ENCODE measurements around the gene IFI16. TPM values are rescaled to one million over a fixed set of nuclear protein-coding genes. Genes with fewer than 3 reads are reported as not detected.
"Not testable (repeated sequence)": the region's sequence is repeated elsewhere in the genome, so short reads cannot be mapped to it uniquely, and the experiment has no call there.

The IFI16 gene
- total RNA-seq, 1 experiment from 2014 or later, result 31.3 TPM

GRCh38 chr1:159098596-159098995 lies 88.9 kb downstream of the IFI16 start:
- intact Hi-C loops (cut with micrococcal nuclease; ENCODE audit: unreplicated experiment), result no loop called here

DNA sequence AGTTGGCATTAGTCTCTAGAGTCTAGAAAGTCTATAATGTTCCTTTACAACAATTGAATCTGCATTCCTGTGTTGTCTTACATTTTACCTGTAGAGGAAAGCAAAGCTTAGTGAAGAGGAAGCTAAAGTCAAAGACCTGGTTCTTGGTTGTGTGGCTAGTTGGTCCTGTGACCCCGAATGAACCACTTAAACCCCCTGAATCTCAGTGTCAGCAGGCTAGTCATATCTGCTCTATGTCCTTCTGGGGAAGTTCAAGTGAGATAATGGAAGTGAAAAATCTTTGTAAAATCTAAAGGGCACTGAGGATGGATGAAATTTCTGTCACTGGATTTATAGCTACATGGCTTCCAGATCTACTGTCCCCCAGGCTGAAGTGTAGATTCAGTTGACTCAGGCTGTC lies 90.9 kb downstream of the IFI16 start:
- BruUV-seq (replicated peaks), result no TSS peak
- no peaks in the 10 kb centered on the region for H3F3A ChIP-seq (ENCODE audit: insufficient read depth, low read depth)
- CTCF ChIA-PET, result no interaction called here

More at GRCh38 chr1:159098596-159098995, 88.9 kb downstream of the IFI16 start:
- no peaks in the 10 kb centered on the region for H3K36me3 ChIP-seq (ENCODE audit: low read depth)
- H3K4me1 ChIP-seq (replicated peaks; ENCODE audit: insufficient read depth), result no peaks in the 10 kb centered on the region
- POLR2A ChIA-PET (ENCODE audit: unreplicated experiment), result no interaction called here
- no peak overlapping the region for H3K27ac ChIP-seq
- no peak overlapping the region for H2AFZ ChIP-seq
- H3K27me3 ChIP-seq (ENCODE audit: insufficient read depth, low read depth), result peaks cover 38% of the 10 kb centered on the region
- H3K4me3 ChIP-seq, result no peak overlapping the region
- no peaks in the 10 kb centered on the region for H3K9me3 ChIP-seq (ENCODE audit: insufficient read depth, low read depth)
- H3K4me2 ChIP-seq, result no peak overlapping the region
- DNase-seq, result no peak
- no peaks in the 10 kb centered on the region for H3K9me2 ChIP-seq (ENCODE audit: insufficient read depth)
- no peaks in the 10 kb centered on the region for H3K79me2 ChIP-seq (ENCODE audit: low read depth)
- TF ChIP-seq CTCF (conservative IDR thresholded peaks at IDR 0.05) (no peak), EZH2 (IDR thresholded peaks at IDR 0.05; ENCODE audit: low read depth) (no peak)
- BruUV-seq (replicated peaks), result no TSS peak
- H4K20me1 ChIP-seq (ENCODE audit: insufficient read depth), result no peaks in the 10 kb centered on the region
- no peaks in the 10 kb centered on the region for H3F3A ChIP-seq (ENCODE audit: insufficient read depth, low read depth)
- CTCF ChIA-PET, result no interaction called here

DNA sequence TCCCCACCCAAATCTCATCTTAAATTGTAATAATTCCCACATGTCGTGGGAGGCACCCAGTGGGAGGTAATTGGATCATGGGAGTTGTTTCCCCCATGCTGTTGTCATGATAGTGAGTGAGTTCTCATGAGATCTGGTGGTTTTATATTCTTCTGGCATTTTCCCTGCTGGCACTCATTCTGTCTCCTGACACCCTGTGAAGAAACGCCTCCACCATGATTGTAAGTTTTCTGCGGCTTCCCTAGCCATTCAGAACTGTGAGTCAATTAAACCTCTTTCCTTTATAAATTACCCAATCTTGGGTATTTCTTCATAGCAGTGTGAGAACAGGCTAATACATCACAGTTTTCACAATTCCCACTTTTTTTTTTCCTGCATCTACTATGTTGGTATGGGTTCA lies 93.3 kb downstream of the IFI16 start:
- H3K9me2 ChIP-seq (ENCODE audit: insufficient read depth); H3K36me3 ChIP-seq (ENCODE audit: low read depth); H3F3A ChIP-seq (ENCODE audit: insufficient read depth, low read depth); H3K4me3 ChIP-seq; H3K27ac ChIP-seq; H2AFZ ChIP-seq; BruUV-seq (replicated peaks); H3K9me3 ChIP-seq (ENCODE audit: insufficient read depth, low read depth); H3K79me2 ChIP-seq (ENCODE audit: low read depth); DNase-seq; POLR2A ChIA-PET (ENCODE audit: unreplicated experiment); CTCF ChIA-PET; H3K4me2 ChIP-seq; H3K4me1 ChIP-seq (replicated peaks; ENCODE audit: insufficient read depth); intact Hi-C loops (cut with micrococcal nuclease; ENCODE audit: unreplicated experiment); H4K20me1 ChIP-seq (ENCODE audit: insufficient read depth): not testable (repeated sequence)
- H3K27me3 ChIP-seq (ENCODE audit: insufficient read depth, low read depth), result peaks cover 26% of the 10 kb centered on the region

More for the DNA sequence above, 90.9 kb downstream of the IFI16 start:
- no peak overlapping the region for H3K4me3 ChIP-seq
- H3K4me1 ChIP-seq (replicated peaks; ENCODE audit: insufficient read depth), result no peaks in the 10 kb centered on the region
- DNase-seq, result no peak
- H3K27me3 ChIP-seq (ENCODE audit: insufficient read depth, low read depth), result peaks cover 35% of the 10 kb centered on the region
- no peaks in the 10 kb centered on the region for H3K79me2 ChIP-seq (ENCODE audit: low read depth)
- no peaks in the 10 kb centered on the region for H3K9me2 ChIP-seq (ENCODE audit: insufficient read depth)
- H3K9me3 ChIP-seq (ENCODE audit: insufficient read depth, low read depth), result no peaks in the 10 kb centered on the region
- TF ChIP-seq EZH2 (IDR thresholded peaks at IDR 0.05; ENCODE audit: low read depth) (no peak), CTCF (conservative IDR thresholded peaks at IDR 0.05) (no peak)
- no peaks in the 10 kb centered on the region for H4K20me1 ChIP-seq (ENCODE audit: insufficient read depth)
- H2AFZ ChIP-seq, result no peak overlapping the region
- H3K4me2 ChIP-seq, result no peak overlapping the region
- POLR2A ChIA-PET (ENCODE audit: unreplicated experiment), result no interaction called here
- H3K36me3 ChIP-seq (ENCODE audit: low read depth), result no peaks in the 10 kb centered on the region
- H3K27ac ChIP-seq, result no peak overlapping the region
- intact Hi-C loops (cut with micrococcal nuclease; ENCODE audit: unreplicated experiment), result no loop called here

Other genes starting within 250 kb of the IFI16 start
- gene OR6N1, start 237.7 kb upstream of the IFI16 start, total RNA-seq (2021), result not detected in 2 replicates
- not detected in 2 replicates for gene OR6N2, start 228.7 kb upstream of the IFI16 start, total RNA-seq (2021)
- not detected in 2 replicates for gene MNDA, start 178.6 kb upstream of the IFI16 start, total RNA-seq (2021)
- not detected in 2 replicates for gene PYHIN1, start 78.4 kb upstream of the IFI16 start, total RNA-seq (2021)
- gene AIM2, start 66.9 kb downstream of the IFI16 start, total RNA-seq (2021), result not detected in 2 replicates
- not detected in 2 replicates for gene CADM3, start 161.7 kb downstream of the IFI16 start, total RNA-seq (2021)
- gene ACKR1, start 195.0 kb downstream of the IFI16 start, total RNA-seq (2021), result not detected in 2 replicates

All from PC-9 (cell line).